HG03521 (cell line): ENCODE results near the gene FERMT1.
"Not testable (repeated sequence)": the region's sequence is repeated elsewhere in the genome, so short reads cannot be mapped to it uniquely, and the experiment has no call there.

Experiments
- ATAC-seq: cut with Tn5 transposase; IDR thresholded peaks from one replicate; pipeline ENCODE4 v1.9.1; 2021; ENCODE audit warnings: mild to moderate bottlenecking, moderate library complexity; ENCODE audit not compliant: unreplicated experiment

The FERMT1 gene

DNA sequence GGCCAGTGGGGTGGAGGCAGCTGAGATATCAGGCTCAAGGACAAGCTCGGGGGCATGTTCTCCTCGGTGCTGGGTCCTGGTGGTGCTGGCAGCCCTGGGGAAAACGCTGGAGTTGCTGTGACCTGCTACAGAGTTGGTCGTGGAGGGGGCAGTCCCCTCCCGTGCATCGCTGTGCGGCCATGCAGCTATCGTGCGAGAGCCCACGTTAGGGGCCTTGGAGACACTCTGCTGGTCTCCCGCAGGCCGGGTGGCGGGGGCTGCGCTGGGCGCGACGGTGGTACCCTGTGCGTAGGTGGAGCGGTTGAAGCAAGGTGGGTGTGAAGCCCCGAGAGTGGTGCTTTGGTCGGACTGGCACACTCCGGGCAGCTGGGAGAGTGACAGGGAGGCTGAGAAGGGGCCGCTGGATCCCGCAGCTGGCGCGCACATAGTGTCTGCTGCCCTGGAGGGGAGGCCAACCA is 81.0 kb downstream of the FERMT1 start:
- no peak for ATAC-seq

DNA sequence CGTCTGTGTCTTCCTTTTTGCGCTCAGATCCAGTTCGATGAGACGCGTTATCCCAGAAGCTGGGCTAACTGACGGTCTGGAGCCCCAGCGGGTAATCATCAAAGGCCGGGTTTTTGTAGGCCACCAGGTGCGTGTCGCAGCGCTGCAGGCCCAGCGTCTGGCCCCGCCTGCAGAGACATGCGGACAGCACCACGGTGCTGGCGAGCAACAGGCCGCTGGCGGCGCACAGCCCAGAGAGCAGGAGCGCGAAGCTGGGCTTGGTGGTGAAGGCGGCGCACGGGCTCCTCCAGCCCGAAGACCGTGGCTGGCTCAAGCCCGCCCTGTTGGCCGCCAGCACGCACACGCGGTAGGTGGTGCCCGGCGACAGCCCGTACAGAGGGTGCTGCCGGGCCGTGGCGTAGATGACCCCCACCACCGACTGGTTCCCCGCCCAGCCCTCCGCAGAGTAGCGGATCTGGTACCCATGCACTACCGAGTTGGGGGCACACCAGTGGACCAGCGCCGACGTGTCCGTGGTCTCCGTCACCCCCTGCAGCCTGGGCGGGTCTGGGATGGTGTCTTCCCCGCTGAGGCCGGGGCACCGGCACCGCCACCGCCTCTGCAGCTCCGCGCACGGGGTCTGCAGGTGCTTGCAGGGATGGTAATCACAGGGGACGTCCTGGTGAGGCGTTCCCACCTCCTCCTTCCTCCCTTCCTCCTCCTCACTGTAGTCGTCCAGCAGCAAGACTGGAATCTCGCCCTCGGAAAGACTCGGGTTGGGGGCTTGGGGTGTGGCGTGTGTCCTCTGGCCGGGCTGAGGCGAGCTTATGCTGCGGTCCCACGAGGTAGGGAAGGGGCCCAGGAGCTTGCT is 81.6 kb downstream of the FERMT1 start:
- no peak for ATAC-seq

DNA sequence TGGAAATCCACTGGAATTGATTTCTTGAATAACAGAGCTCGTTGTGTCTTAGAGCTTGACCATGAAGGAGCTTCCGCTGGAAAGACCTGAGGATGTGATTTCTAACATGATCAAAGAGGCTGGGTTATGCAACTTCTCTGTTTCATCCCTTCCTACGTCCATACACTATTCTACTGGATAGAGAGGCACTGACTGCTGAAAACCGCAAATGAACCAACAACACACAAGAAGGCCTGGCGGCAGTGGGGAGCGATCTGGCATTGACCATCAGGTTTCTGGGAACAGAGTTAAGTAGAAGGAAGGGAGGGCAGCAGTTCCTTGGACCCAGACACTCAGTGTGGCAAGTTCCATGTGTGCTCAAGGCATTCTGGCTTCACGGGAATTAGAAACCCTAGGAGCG is 82.3 kb downstream of the FERMT1 start:
- no peak for ATAC-seq

DNA sequence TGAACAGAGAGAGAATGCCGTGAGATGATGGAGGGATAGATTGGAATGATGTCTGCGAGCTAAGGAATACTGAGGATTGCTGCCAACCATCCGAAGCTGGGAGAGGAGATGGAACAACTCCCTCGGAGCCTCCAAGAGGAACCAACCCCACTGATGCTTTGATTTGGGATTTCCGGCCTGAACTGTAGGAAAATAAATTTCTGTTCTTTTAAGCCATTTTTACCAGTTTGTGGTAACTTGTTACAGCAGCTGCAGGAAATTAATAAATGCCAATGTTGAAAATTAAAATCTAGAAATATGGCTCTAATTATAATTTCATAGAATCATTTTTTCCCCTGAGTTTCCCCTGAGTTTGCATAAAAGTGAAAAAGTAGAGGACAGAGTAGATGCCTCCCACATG is 83.1 kb downstream of the FERMT1 start:
- ATAC-seq, result no peak

DNA sequence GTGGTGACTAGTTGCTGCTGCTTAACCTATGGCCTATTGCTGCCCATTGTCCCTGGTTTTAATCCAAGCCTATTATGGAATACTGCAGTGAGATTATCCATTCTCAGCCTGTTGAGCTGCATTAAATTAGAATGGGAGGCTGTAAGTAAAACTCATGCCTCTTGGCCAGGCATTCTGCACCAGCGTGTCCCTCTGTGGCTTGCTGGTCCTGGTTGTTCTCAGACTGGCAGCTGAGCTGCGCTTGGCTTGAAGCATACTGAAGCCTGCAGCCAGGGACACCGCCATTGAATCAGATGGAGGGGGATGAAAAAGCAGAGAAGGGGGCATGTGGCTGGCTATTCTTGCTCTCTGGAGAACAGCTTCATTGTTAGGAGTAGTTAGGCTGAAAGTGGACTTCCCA is 84.6 kb downstream of the FERMT1 start:
- no peak for ATAC-seq

DNA sequence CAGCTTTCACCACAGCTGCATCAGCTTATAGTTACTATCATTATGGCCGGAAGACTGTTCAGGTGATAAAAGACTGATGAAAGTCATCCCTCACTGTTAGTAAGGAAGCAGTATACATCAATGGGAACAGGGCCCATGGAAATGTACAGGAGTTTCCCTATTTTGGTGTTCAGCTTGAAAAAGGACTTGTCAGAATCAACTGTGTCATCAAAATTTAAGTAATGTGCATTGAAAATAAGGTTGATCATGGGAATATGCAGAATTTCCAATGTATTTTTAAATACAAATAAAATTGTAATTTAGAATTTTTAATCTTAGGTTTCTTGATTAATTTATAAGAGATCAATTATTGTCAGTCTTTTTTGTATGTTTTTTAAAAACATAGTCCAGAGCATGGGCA is 85.7 kb downstream of the FERMT1 start:
- ATAC-seq, result no peak

DNA sequence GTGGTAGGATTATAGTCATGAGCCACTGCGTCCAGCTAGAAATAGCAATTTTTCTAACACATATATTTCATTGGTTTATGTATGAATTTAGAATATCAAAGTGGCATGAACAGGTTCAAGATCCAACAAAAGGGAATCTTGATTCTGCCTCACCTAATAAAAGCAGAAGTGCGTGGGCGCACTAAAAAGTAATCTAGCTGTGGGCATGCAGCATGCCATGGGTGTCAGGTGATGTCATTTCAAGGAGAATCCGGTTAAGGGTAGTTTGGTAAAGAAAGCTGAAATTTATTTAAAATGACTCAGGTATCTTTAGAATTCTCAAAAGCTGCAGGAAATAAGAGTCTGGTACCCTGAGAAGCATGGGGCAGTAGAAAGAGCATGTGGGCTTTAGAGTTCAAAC is 86.6 kb downstream of the FERMT1 start:
- ATAC-seq, result no peak

DNA sequence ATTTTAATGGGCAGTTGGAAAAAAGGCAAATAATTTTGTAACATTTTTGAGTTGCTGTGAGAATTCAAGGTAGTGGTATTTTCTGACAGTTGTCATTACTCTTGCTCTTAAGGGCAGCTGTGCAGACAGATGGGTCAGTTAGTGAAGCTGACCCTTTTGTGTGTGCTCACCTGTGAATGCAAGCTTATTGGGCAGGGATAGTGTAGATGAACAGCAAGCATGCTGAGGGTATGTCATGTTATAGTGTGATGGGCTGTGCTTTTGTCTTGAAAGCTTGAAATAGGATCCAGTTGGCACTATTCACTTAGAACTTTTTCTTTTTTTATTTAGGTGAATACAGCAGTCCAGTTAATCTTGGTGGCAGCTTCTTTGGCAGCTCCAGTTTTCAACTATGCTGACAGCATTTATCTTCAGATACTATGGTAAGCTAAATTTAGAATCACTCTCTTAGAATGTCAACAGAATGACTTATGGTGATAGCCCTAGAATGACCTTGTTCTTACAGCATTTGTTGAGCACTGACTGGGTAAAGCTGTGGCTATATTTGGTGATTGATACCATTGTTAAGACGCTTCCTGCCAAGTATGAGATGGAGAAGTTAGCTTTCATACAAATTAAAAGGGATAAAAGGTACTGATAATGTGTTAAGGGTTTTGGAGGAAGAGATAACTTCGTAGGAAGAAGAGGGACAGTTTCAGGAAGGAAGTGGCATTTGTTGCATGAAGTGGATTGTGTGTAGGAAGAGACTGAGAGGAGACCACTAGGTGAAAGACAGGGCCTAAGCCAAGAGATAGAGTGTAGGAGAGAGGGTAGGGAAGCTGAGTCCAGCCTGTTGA is 88.5 kb downstream of the FERMT1 start:
- ATAC-seq, result no peak

DNA sequence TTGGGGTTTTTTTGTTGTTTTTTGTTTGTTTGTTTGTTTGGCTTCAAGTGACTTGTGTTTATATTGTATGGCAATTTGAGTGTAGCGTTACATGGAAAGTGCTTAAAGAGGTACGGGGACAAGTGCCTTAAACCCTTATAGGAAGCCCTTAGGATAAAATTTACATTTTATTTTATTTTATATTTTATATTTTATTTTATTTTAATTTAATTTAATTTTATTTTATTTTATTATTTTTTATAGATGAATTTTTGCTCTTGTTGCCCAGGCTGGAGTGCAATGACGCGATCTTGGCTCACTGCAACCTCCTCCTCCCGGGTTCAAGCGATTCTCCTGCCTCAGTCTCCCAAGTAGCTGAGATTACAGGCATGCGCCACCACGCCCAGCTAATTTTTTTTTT is 89.9 kb downstream of the FERMT1 start:
- not testable (repeated sequence) for ATAC-seq

DNA sequence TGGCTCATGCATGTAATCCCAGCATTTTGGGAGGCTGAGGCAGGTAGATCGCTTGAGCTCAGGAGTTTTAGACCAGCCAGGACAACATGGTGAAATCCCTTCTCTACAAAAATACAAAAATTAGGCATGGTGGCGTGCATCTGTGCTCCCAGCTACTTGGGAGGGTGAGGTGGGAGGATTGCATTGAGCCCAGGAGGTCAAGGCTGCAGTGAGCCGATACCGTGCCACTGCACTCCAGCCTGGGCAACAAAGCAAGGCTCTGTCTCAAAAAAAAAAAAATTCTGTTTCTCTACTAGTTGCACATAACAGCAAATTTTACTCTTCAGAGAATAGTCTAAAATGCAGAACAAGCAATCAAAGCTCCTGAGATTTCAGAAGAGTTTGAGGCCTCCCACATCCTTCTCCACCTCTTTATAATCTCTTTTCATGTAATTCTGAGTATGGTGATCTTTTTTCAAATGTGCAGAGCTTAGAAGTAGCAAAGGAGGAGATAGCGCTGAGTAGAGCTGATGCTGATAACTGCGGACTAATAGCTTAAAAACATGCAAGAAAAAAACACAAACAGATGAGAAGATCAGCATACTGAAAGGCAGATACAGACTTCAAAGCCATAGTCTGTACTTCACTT is 92.3 kb downstream of the FERMT1 start:
- ATAC-seq, result no peak

DNA sequence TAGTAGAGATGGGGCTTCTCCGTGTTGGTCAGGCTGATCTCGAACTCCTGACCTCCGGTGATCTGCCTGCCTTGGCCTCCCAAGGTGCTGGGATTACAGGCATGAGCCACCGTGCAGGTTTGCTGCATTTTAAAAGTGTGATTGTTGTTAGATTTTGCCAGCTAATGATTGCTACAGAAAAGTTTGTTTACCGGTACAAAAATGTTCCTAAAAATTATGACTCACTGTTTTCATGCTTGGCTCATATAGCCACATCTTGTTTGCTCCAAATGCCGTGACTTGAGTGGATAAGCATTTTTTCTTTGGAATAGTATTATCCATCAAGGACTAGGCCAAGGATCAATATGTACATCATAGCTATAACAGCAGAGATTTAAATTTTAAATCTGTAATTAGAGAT is 93.3 kb downstream of the FERMT1 start:
- no peak for ATAC-seq

DNA sequence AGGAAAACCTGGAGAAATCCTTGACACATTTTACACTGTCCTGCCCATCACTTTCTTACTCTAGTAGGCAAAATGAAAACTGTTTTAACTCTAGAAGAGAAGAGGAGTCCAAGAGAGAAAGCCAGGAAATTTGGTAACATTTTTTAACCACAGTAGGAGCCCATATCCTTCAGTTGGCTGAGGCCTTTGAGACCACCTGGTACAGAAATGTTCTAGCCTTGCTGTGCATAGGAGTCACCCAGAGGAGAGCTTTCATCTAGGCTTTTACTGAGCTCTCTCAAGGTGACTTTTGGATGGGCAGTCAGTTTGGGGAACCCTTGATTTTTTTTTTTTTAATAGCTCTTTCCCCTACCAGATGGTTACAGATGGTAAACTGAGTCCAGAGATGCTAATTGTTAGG is 94.0 kb downstream of the FERMT1 start:
- no peak for ATAC-seq

DNA sequence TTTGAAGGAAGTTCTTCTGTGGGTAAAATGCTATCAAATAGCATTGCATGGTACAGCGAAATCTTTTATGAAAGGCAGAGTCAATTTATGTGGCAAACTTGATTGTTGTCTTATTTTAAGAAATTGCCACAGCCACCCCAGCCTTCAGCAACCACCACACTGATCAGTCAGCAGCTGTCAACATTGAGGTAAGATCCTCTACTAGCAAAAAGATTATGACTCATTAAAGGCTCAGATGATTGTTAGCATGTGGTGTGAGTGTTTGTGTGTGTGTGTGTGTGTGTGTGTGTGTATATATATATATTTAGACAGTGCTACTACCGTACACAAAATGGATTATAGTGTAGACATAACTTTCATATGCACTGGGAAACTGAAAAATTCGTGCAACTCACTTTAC is 96.8 kb downstream of the FERMT1 start:
- ATAC-seq, result no peak
